RWPE2 (cell line): ENCODE data around the gene GALNT2.

Source experiments
- ATAC-seq: fragments of 200-7000 bp; cut with Tn5 transposase; 3 replicates; pipeline ENCODE4 v1.9.1; 2021; ENCODE audit warnings: low read depth
- DNase-seq: peaks from one replicate; pipeline ENCODE4 v3.0.0-alpha.2; 2020; ENCODE audit warnings: low spot score
- H3K27ac ChIP-seq: fragments of 450-650 bp; 2 replicates; pipeline ENCODE4 v1.5.1; 2017; ENCODE audit warnings: mild to moderate bottlenecking; ENCODE audit not compliant: poor library complexity, severe bottlenecking
- H3K27me3 ChIP-seq: fragments of 250-450 bp; sonication (Bioruptor Pico); 2 replicates; pipeline ENCODE4 v1.5.1; 2021; ENCODE audit warnings: mild to moderate bottlenecking, moderate library complexity; ENCODE audit not compliant: insufficient read depth, poor library complexity, severe bottlenecking
- H3K36me3 ChIP-seq: fragments of 250-450 bp; sonication (Bioruptor Pico); 2 replicates; pipeline ENCODE4 v1.5.1; 2020; ENCODE audit warnings: low read depth, mild to moderate bottlenecking, moderate library complexity
- H3K4me1 ChIP-seq: fragments of 250-450 bp; sonication (Bioruptor Pico); 2 replicates; pipeline ENCODE4 v1.5.1; 2021; ENCODE audit warnings: mild to moderate bottlenecking, moderate library complexity; ENCODE audit not compliant: insufficient read depth, poor library complexity, severe bottlenecking
- H3K4me3 ChIP-seq: fragments of 250-450 bp; sonication (Bioruptor Pico); 2 replicates; pipeline ENCODE4 v1.5.1; 2021; ENCODE audit warnings: mild to moderate bottlenecking, moderate library complexity; ENCODE audit not compliant: severe bottlenecking
- H3K9me3 ChIP-seq: fragments of 250-450 bp; sonication (Bioruptor Pico); 2 replicates; pipeline ENCODE4 v1.5.1; 2021; ENCODE audit warnings: mild to moderate bottlenecking, moderate library complexity; ENCODE audit not compliant: severe bottlenecking
- TF ChIP-seq, protein P1 (sequence below): fragments of 450-650 bp; IDR thresholded peaks from one replicate; pipeline ENCODE4 v1.5.1; 2017; ENCODE audit warnings: mild to moderate bottlenecking, moderate library complexity; ENCODE audit not compliant: poor library complexity, severe bottlenecking

GALNT2 gene

DNA sequence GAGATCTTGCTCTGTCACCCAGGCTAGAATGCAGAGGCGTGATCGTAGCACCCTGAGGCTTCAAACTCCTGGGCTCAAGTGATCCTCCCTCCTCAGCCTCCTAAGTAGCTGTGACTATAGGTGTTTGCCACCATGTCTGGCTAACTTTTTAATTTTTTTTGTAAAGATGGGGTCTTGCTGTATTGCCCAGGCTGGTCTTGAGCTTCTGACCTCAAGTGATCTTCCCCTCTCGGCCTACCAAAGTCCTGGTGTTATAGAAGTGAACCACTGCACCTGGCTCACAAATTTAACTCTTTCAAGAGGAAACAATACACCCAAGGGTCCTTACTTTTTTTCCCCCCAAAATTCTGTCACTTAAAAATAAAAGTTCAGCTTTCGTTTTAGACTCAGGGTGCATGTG lies 62.3 kb downstream of the GALNT2 start:
- no peaks in the 10 kb centered on the region for H3K9me3 ChIP-seq
- TF ChIP-seq, protein P1, sequence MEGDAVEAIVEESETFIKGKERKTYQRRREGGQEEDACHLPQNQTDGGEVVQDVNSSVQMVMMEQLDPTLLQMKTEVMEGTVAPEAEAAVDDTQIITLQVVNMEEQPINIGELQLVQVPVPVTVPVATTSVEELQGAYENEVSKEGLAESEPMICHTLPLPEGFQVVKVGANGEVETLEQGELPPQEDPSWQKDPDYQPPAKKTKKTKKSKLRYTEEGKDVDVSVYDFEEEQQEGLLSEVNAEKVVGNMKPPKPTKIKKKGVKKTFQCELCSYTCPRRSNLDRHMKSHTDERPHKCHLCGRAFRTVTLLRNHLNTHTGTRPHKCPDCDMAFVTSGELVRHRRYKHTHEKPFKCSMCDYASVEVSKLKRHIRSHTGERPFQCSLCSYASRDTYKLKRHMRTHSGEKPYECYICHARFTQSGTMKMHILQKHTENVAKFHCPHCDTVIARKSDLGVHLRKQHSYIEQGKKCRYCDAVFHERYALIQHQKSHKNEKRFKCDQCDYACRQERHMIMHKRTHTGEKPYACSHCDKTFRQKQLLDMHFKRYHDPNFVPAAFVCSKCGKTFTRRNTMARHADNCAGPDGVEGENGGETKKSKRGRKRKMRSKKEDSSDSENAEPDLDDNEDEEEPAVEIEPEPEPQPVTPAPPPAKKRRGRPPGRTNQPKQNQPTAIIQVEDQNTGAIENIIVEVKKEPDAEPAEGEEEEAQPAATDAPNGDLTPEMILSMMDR = no peak
- no peak for DNase-seq
- peaks cover 21% of the 10 kb centered on the region for H3K4me1 ChIP-seq
- H3K27me3 ChIP-seq = no peaks in the 10 kb centered on the region
- no peak for ATAC-seq
- no peak overlapping the region for H3K4me3 ChIP-seq
- H3K27ac ChIP-seq = no peak overlapping the region
- no peaks in the 10 kb centered on the region for H3K36me3 ChIP-seq

DNA sequence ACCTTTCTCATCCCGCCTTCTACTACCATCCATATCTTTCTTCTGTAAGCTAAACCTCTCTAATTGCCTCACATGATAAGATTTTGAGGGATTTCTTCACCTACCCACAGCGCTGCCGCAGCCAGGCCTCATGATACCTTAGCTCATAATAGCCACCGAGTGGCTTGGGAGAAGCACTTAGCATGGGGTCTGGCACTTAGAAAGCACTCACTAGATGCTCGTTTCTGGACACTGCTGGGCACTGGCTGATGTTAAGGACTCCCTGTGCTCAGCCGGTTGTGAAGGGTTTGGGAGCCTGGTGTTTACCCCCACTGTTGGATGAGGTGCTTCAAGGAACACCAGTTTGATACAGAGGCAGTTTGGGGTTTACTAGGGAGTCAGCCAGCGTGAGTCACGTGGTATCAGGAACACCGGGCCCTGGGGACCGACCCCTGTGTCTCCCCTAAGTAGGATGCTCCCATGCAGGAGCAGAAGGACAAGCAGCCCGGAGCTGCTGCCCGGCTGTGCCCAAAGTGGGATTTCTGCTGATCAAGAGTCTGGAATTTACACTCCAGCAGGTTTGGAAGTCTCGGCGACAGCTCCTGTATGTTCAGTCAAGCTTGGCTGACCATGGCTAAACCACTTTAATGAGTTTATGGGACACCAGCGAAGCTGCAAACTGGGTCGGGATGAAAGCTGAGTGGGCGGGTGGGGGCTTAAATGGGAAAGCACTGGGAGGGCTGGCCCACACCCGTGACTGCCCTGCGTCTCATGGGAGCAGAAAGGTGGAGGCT lies 63.3 kb downstream of the GALNT2 start:
- DNase-seq = no peak
- no peak overlapping the region for H3K27ac ChIP-seq
- no peaks in the 10 kb centered on the region for H3K36me3 ChIP-seq
- ATAC-seq = no peak
- H3K4me1 ChIP-seq = peaks cover 16% of the 10 kb centered on the region
- H3K9me3 ChIP-seq = no peaks in the 10 kb centered on the region
- H3K4me3 ChIP-seq = no peak overlapping the region
- TF ChIP-seq, protein P1 = no peak
- no peaks in the 10 kb centered on the region for H3K27me3 ChIP-seq

DNA sequence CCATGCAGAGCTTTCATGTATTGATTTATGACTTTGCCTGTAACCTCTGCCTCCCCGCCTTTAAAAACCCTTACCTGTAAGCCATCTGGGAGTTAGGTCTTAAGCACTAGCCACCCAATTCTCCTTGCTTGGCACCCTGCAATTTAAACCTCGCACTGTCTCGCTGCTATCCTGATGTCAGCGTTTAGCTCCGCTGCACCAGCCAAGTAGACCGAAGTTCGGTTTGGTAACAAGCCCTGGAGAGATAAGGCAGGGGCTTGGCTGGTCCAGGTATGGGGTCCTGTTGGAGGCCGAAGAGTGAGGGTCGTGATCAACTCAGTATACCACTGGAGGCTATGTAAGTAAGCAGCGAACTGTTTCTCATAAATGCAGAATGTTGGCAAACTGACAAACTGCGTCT lies 64.4 kb downstream of the GALNT2 start:
- ATAC-seq (no peak), DNase-seq (no peak)
- TF ChIP-seq, protein P1 = no peak
- Histone ChIP-seq H3K4me3 (no peak overlapping the region), H3K27me3 (no peaks in the 10 kb centered on the region), H3K4me1 (peaks cover 9% of the 10 kb centered on the region), H3K9me3 (no peaks in the 10 kb centered on the region), H3K36me3 (no peaks in the 10 kb centered on the region), H3K27ac (no peak overlapping the region)

GRCh38 chr1:230132758-230133157 lies 65.7 kb downstream of the GALNT2 start:
- H3K4me1 ChIP-seq = peaks cover 9% of the 10 kb centered on the region
- no peak for DNase-seq

More at GRCh38 chr1:230132758-230133157, 65.7 kb downstream of the GALNT2 start:
- TF ChIP-seq, protein P1 = no peak
- Histone ChIP-seq H3K9me3 (no peaks in the 10 kb centered on the region), H3K27ac (peak overlapping the region; percentile 42), H3K27me3 (no peaks in the 10 kb centered on the region), H3K4me3 (no peak overlapping the region), H3K36me3 (no peaks in the 10 kb centered on the region)
- no peak for ATAC-seq
